Measurements from ENCODE around the gene PTPRT. TPM values are rescaled to one million over a fixed set of nuclear protein-coding genes. Genes with fewer than 3 reads are reported as not detected.
A peak's percentile ranks its signal among the peaks of the same experiment; 100 is the strongest.

The PTPRT gene
- total and polyA plus RNA-seq, 12 donors: 0.05 to 0.34 (median 0.16) TPM; not detected in 1

- TF ChIP-seq CTCF (IDR thresholded peaks at IDR 0.05) (no peak), POLR2A (IDR thresholded peaks at IDR 0.05) (no peak)
- H3K4me3 ChIP-seq: no peak overlapping the region
- no peaks in the 10 kb centered on the region for H3K27me3 ChIP-seq
- no peaks in the 10 kb centered on the region for H3K9me3 ChIP-seq (replicated peaks in 1 of 3)
- DNase-seq: no peak
- peaks cover 0 to 3% of the 10 kb centered on the region in 2 donors for H3K4me1 ChIP-seq (replicated peaks in 1 of 2)
- H3K27ac ChIP-seq: no peak overlapping the region
- no peaks in the 10 kb centered on the region for H3K36me3 ChIP-seq (replicated peaks in 1 of 2)
- 51 to 77% (median 64%) methylated on average over 3 to 4 of the region's 4 CpGs for WGBS, 4 donors
- intact Hi-C loops (cut with DNase I): no loop called here
Observed at GRCh38 chr20:42093041-42093440, 1096.7 kb downstream of the PTPRT start.

GRCh38 chr20:42085366-42085765 is 1104.3 kb downstream of the PTPRT start:
- intact Hi-C loops (cut with DNase I): no loop called here
- H3K4me3 ChIP-seq: no peak overlapping the region
- H3K9me3 ChIP-seq (replicated peaks in 1 of 3): no peaks in the 10 kb centered on the region
- no peak overlapping the region for H3K27ac ChIP-seq
- peaks cover 0 to 4% of the 10 kb centered on the region in 2 donors for H3K4me1 ChIP-seq (replicated peaks in 1 of 2)
- WGBS, 4 donors: 77 to 86% (median 83%) methylated on average over 4 to 10 of the region's 10 CpGs
- DNase-seq: no peak
- no peak for TF ChIP-seq CTCF (IDR thresholded peaks at IDR 0.05)
- no peak for TF ChIP-seq POLR2A (IDR thresholded peaks at IDR 0.05)
- H3K36me3 ChIP-seq (replicated peaks in 1 of 2): no peaks in the 10 kb centered on the region
- no peaks in the 10 kb centered on the region for H3K27me3 ChIP-seq

- WGBS, 4 donors: 60 to 100% (median 70%) methylated on average over 1 of the region's 1 CpG
- Histone ChIP-seq H3K4me1 (replicated peaks in 1 of 2) (peaks cover 0 to 4% of the 10 kb centered on the region in 2 donors), H3K27me3 (no peaks in the 10 kb centered on the region), H3K36me3 (replicated peaks in 1 of 2) (no peaks in the 10 kb centered on the region), H3K4me3 (no peak overlapping the region), H3K9me3 (replicated peaks in 1 of 3) (no peaks in the 10 kb centered on the region), H3K27ac (no peak overlapping the region)
- DNase-seq: no peak
- no peak for TF ChIP-seq POLR2A (IDR thresholded peaks at IDR 0.05)
- TF ChIP-seq CTCF (IDR thresholded peaks at IDR 0.05): no peak
- intact Hi-C loops (cut with DNase I): no loop called here
Observed at GRCh38 chr20:42083280-42083679, 1106.4 kb downstream of the PTPRT start.

- Histone ChIP-seq H3K4me1 (replicated peaks in 1 of 2) (peaks cover 0 to 4% of the 10 kb centered on the region in 2 donors), H3K27ac (no peak overlapping the region), H3K27me3 (no peaks in the 10 kb centered on the region), H3K4me3 (no peak overlapping the region), H3K36me3 (replicated peaks in 1 of 2) (no peaks in the 10 kb centered on the region), H3K9me3 (replicated peaks in 1 of 3) (no peaks in the 10 kb centered on the region)
- WGBS, 4 donors: 10 to 31% (median 15%) methylated on average over 1 of the region's 1 CpG; no CpG with 5 or more reads in 1 of the 4 donors
- DNase-seq: peak; percentile 75 to 86 (median 77)
- intact Hi-C loops (cut with DNase I): no loop called here
- TF ChIP-seq POLR2A (IDR thresholded peaks at IDR 0.05) (no peak), CTCF (IDR thresholded peaks at IDR 0.05) (no peak)
Observed at GRCh38 chr20:42082611-42083010, 1107.1 kb downstream of the PTPRT start.
